ENCODE results near the gene SCYGR8.

Gene SCYGR8

GRCh38 chr2:227780981-227781615, 35.4 kb downstream of the SCYGR8 start:
- Histone ChIP-seq H3K4me1 (ENCODE audit: control insufficient read depth, insufficient read depth, low read length, poor library complexity, severe bottlenecking) (no peaks in the 10 kb centered on the region), H3K36me3 (ENCODE audit: control insufficient read depth, insufficient read depth, low read length) (no peaks in the 10 kb centered on the region), H3K27ac (ENCODE audit: insufficient read depth, low read length, poor library complexity, severe bottlenecking) (no peak overlapping the region), H3K4me3 (ENCODE audit: insufficient read depth, low read depth, low read length, poor library complexity, severe bottlenecking) (no peak overlapping the region), H3K9me3 (ENCODE audit: control insufficient read depth, low read length) (no peaks in the 10 kb centered on the region), H3K27me3 (replicated peaks; ENCODE audit: control insufficient read depth, insufficient read depth, low read length, poor library complexity, severe bottlenecking) (no peaks in the 10 kb centered on the region)
- DNase-seq, result no peak

- Histone ChIP-seq H3K4me1 (ENCODE audit: control insufficient read depth, insufficient read depth, low read length, poor library complexity, severe bottlenecking) (no peaks in the 10 kb centered on the region), H3K27me3 (replicated peaks; ENCODE audit: control insufficient read depth, insufficient read depth, low read length, poor library complexity, severe bottlenecking) (no peaks in the 10 kb centered on the region), H3K4me3 (ENCODE audit: insufficient read depth, low read depth, low read length, poor library complexity, severe bottlenecking) (no peak overlapping the region), H3K9me3 (ENCODE audit: control insufficient read depth, low read length) (no peaks in the 10 kb centered on the region), H3K27ac (ENCODE audit: insufficient read depth, low read length, poor library complexity, severe bottlenecking) (no peak overlapping the region), H3K36me3 (ENCODE audit: control insufficient read depth, insufficient read depth, low read length) (no peaks in the 10 kb centered on the region)
- DNase-seq, result no peak
These were observed 36.1 kb downstream of the SCYGR8 start for GRCh38 chr2:227781841-227782240.

GRCh38 chr2:227782804-227783203, 37.1 kb downstream of the SCYGR8 start:
- Histone ChIP-seq H3K27me3 (replicated peaks; ENCODE audit: control insufficient read depth, insufficient read depth, low read length, poor library complexity, severe bottlenecking) (no peaks in the 10 kb centered on the region), H3K4me1 (ENCODE audit: control insufficient read depth, insufficient read depth, low read length, poor library complexity, severe bottlenecking) (no peaks in the 10 kb centered on the region), H3K9me3 (ENCODE audit: control insufficient read depth, low read length) (no peaks in the 10 kb centered on the region), H3K4me3 (ENCODE audit: insufficient read depth, low read depth, low read length, poor library complexity, severe bottlenecking) (no peak overlapping the region), H3K36me3 (ENCODE audit: control insufficient read depth, insufficient read depth, low read length) (no peaks in the 10 kb centered on the region), H3K27ac (ENCODE audit: insufficient read depth, low read length, poor library complexity, severe bottlenecking) (peak overlapping the region; percentile 47)
- no peak for DNase-seq

GRCh38 chr2:227783404-227784138, 37.9 kb downstream of the SCYGR8 start:
- DNase-seq, result no peak
- Histone ChIP-seq H3K27ac (ENCODE audit: insufficient read depth, low read length, poor library complexity, severe bottlenecking) (peak overlapping the region; percentile 47), H3K4me3 (ENCODE audit: insufficient read depth, low read depth, low read length, poor library complexity, severe bottlenecking) (peak overlapping the region; percentile 29), H3K4me1 (ENCODE audit: control insufficient read depth, insufficient read depth, low read length, poor library complexity, severe bottlenecking) (no peaks in the 10 kb centered on the region), H3K27me3 (replicated peaks; ENCODE audit: control insufficient read depth, insufficient read depth, low read length, poor library complexity, severe bottlenecking) (no peaks in the 10 kb centered on the region), H3K36me3 (ENCODE audit: control insufficient read depth, insufficient read depth, low read length) (no peaks in the 10 kb centered on the region), H3K9me3 (ENCODE audit: control insufficient read depth, low read length) (no peaks in the 10 kb centered on the region)

GRCh38 chr2:227785293-227785692, 39.6 kb downstream of the SCYGR8 start:
- Histone ChIP-seq H3K27me3 (replicated peaks; ENCODE audit: control insufficient read depth, insufficient read depth, low read length, poor library complexity, severe bottlenecking) (no peaks in the 10 kb centered on the region), H3K4me3 (ENCODE audit: insufficient read depth, low read depth, low read length, poor library complexity, severe bottlenecking) (no peak overlapping the region), H3K4me1 (ENCODE audit: control insufficient read depth, insufficient read depth, low read length, poor library complexity, severe bottlenecking) (no peaks in the 10 kb centered on the region), H3K27ac (ENCODE audit: insufficient read depth, low read length, poor library complexity, severe bottlenecking) (no peak overlapping the region), H3K9me3 (ENCODE audit: control insufficient read depth, low read length) (no peaks in the 10 kb centered on the region), H3K36me3 (ENCODE audit: control insufficient read depth, insufficient read depth, low read length) (no peaks in the 10 kb centered on the region)
- no peak for DNase-seq

- no peaks in the 10 kb centered on the region for H3K27me3 ChIP-seq (replicated peaks; ENCODE audit: control insufficient read depth, insufficient read depth, low read length, poor library complexity, severe bottlenecking)
- no peak for DNase-seq
- H3K4me1 ChIP-seq (ENCODE audit: control insufficient read depth, insufficient read depth, low read length, poor library complexity, severe bottlenecking), result no peaks in the 10 kb centered on the region
- no peak overlapping the region for H3K27ac ChIP-seq (ENCODE audit: insufficient read depth, low read length, poor library complexity, severe bottlenecking)
- H3K36me3 ChIP-seq (ENCODE audit: control insufficient read depth, insufficient read depth, low read length), result no peaks in the 10 kb centered on the region
- H3K4me3 ChIP-seq (ENCODE audit: insufficient read depth, low read depth, low read length, poor library complexity, severe bottlenecking), result no peak overlapping the region
- no peaks in the 10 kb centered on the region for H3K9me3 ChIP-seq (ENCODE audit: control insufficient read depth, low read length)
These were observed 42.9 kb downstream of the SCYGR8 start for GRCh38 chr2:227788561-227789018.

GRCh38 chr2:227789803-227790202, 44.1 kb downstream of the SCYGR8 start:
- H3K4me1 ChIP-seq (ENCODE audit: control insufficient read depth, insufficient read depth, low read length, poor library complexity, severe bottlenecking), result no peaks in the 10 kb centered on the region
- H3K36me3 ChIP-seq (ENCODE audit: control insufficient read depth, insufficient read depth, low read length), result no peaks in the 10 kb centered on the region
- H3K9me3 ChIP-seq (ENCODE audit: control insufficient read depth, low read length), result no peaks in the 10 kb centered on the region
- DNase-seq, result no peak
- H3K4me3 ChIP-seq (ENCODE audit: insufficient read depth, low read depth, low read length, poor library complexity, severe bottlenecking), result no peak overlapping the region
- no peak overlapping the region for H3K27ac ChIP-seq (ENCODE audit: insufficient read depth, low read length, poor library complexity, severe bottlenecking)
- no peaks in the 10 kb centered on the region for H3K27me3 ChIP-seq (replicated peaks; ENCODE audit: control insufficient read depth, insufficient read depth, low read length, poor library complexity, severe bottlenecking)

- Histone ChIP-seq H3K36me3 (ENCODE audit: control insufficient read depth, insufficient read depth, low read length) (no peaks in the 10 kb centered on the region), H3K27me3 (replicated peaks; ENCODE audit: control insufficient read depth, insufficient read depth, low read length, poor library complexity, severe bottlenecking) (no peaks in the 10 kb centered on the region), H3K9me3 (ENCODE audit: control insufficient read depth, low read length) (no peaks in the 10 kb centered on the region), H3K4me1 (ENCODE audit: control insufficient read depth, insufficient read depth, low read length, poor library complexity, severe bottlenecking) (no peaks in the 10 kb centered on the region), H3K27ac (ENCODE audit: insufficient read depth, low read length, poor library complexity, severe bottlenecking) (no peak overlapping the region), H3K4me3 (ENCODE audit: insufficient read depth, low read depth, low read length, poor library complexity, severe bottlenecking) (no peak overlapping the region)
- no peak for DNase-seq
These were observed 47.5 kb downstream of the SCYGR8 start for GRCh38 chr2:227793148-227793712.
